T47D (cell line): Measurements from ENCODE around the gene ARIH2.

Experiments used
- DNase-seq, 2 experiments: peaks; one replicate each; pipeline versions ENCODE4 v3.0.0 to v3.0.0-alpha.2; 2011 to 2012; ENCODE audit warnings: low read depth in 1 of 2, low spot score in 1 of 2
- JUND ChIP-seq: IDR thresholded peaks from 2 replicates; pipeline ENCODE4 v1.6.1; 2012; ENCODE audit warnings: low read depth
- in situ Hi-C: cut with HindIII; loops from 2 replicates; pipeline ENCODE4 v1.10.0; 2016; ENCODE audit warnings: low sequenced_read_pairs, low pct_unique_long_range_greater_than_20kb

Gene ARIH2

DNA sequence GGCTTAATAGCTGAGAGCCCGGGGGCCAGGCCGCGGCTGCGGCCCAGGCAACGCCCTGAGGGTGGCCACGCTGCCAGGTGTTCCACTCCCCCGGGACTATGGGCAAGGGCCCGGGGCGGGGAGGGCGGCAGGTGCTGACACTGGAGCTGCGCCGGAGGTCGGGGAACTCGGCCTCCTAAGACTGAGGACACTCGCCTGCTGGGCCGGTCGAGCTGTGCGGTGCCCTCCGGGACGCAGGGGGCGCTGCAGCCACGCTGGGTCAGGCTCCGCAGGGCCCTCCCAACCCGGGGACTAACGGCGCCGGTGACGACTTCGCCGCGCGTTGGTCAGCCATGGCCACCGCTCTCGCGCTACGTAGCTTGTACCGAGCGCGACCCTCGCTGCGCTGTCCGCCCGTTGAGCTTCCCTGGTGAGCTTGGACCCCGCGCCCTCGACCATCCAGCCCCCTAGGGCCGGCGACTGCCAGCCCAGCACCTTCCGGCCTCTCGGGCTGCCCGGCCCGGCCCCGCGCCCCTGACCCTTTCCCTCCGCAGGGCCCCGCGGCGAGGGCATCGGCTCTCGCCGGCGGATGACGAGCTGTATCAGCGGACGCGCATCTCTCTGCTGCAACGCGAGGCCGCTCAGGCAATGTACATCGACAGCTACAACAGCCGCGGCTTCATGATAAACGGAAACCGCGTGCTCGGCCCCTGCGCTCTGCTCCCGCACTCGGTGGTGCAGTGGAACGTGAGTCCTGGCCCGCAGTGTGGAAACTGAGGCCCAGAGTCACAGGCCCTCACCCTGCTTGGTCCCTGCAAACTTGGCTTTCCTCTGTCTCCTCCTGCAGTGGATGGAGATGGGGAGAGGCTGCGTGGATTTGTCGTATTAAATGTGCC, 103.4 kb downstream of the ARIH2 start, which contains the start of gene NDUFAF3:
NDUFAF3 (plus strand) TSS at position 309 of the 875 bp plus-strand sequence; CDS start at position 333, 24 bp downstream.
- DNase-seq = peak; percentile 57 to 96
- in situ Hi-C loops = no loop called here
- no peak for TF ChIP-seq JUND

- DNase-seq = no peak
- in situ Hi-C loops = no loop called here
- no peak for TF ChIP-seq JUND
Observed at GRCh38 chr3:49022688-49023171, 104.1 kb downstream of the ARIH2 start.

DNA sequence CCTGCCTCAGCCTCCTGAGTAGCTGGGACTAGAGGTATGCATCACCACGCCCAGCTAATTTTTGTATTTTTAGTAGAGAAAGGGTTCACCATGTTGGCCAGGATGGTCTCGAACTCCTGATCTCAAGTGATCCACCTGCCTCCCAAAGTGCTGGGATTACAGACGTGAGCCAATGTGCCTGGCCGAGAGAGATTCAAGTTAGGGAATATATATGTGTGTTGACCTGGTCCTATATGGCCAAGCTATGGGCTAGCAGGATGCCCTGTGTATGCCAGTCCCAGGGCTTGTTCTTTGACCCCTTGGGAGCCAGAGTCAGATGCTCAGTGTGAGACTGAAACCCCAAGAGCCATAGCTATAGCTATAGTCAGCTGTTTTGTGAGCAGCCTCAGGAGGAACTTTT, 105.1 kb downstream of the ARIH2 start:
- DNase-seq = no peak
- in situ Hi-C loops = no loop called here
- TF ChIP-seq JUND = no peak

DNA sequence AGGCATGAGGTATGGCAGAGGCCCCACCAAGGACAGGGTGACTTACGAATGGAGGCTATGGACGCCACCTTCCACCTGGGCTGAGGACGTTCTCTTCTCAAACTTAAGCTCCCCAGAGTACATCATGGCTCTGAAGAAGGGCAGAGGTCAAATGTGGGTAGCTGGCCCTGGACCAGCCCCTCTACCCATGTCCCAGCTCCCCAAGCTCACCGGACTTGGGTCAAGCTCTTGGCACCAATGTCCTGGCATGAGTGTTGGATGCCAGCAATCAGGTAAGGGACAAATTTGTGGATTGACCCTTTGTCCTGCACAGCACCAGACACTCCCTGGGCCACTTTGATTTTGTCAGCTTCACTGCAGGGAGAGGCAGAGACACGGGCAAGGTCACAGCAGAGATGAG, 105.8 kb downstream of the ARIH2 start:
- no peak for TF ChIP-seq JUND
- in situ Hi-C loops = no loop called here
- DNase-seq = no peak

DNA sequence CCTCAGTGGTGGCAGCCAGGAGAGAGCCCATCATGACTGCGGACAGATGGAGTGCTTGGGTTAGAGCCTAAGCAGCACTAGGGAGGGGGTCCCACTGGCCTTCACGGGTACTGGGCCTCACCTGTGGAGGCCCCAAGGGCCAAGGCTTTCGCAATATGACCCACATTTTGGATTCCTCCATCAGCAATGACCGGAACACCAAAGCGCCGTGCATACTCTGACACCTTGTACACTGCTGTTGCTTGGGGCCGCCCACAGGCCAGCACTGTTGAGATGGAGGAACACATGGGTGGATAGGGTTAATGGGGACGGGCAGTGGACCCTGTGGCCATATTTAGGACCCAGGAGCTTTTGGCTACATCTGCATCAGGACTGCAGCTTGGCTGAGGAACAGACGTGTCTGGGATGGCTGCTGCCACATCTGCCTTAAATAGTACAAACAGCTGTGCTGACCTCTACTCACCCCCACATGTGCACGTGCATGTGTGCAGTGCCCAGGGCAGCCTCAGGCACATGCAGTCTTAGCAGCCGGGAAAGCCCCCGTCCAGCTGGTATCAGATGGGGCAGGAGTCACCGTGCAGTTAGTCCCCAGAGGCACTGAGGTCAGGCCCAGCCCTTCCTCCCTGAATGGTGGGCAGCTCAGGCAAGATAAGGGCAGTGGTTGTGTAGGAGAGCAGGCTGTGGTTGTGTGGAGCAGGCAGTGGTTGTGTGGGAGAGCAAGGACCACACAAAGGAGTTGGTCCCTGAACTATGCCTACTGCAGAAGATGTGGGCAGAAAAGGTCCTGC, 106.6 kb downstream of the ARIH2 start:
- no peak for DNase-seq
- TF ChIP-seq JUND = no peak
- in situ Hi-C loops = no loop called here

- no peak for DNase-seq
- no peak for TF ChIP-seq JUND
- in situ Hi-C loops = no loop called here
Observed at GRCh38 chr3:49025793-49026520, 107.3 kb downstream of the ARIH2 start.

DNA sequence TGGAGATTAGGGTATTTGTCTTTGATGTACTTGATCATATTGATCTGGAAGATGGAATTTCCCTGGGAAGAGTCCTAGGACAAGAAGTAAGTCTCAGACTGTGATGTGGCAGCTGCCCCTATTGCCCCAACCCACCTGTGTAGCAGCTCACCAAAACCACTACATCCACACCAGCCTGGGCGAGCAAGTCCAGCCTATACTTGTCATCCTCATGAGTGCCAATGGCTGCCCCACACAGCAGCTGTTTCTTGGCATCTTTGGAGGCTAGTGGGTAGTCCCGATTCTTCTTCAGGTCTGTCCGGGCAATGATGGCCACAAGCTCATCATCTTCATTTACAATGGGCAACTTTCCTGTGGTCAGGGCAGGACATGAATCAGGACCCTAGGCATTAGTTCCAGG, 107.9 kb downstream of the ARIH2 start:
- no peak for TF ChIP-seq JUND

DNA sequence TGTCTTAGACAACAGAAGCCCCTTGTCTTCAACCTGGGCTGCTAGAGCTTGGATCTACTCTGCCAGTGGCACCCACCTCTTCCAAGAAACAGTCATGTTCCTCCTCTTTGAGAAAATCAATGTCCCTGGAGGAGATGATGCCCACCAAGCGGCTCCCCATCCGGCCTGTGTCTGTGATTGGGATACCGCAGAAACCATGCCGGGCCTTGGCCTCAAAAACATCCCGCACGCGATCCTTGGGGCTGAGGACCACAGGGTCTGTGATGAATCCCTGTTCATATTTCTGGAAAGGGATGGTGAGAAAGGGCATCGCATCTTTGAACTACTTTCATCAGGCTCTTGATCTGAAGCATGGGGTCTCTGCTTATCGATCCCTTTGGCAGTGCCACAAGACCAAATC, 109.0 kb downstream of the ARIH2 start:
- DNase-seq = no peak
- in situ Hi-C loops = no loop called here
- TF ChIP-seq JUND = no peak

More for the DNA sequence above, 107.9 kb downstream of the ARIH2 start:
- no peak for DNase-seq
- in situ Hi-C loops = no loop called here

GRCh38 chr3:49028298-49028672, 109.6 kb downstream of the ARIH2 start:
- DNase-seq = no peak
- TF ChIP-seq JUND = no peak
- in situ Hi-C loops = no loop called here

DNA sequence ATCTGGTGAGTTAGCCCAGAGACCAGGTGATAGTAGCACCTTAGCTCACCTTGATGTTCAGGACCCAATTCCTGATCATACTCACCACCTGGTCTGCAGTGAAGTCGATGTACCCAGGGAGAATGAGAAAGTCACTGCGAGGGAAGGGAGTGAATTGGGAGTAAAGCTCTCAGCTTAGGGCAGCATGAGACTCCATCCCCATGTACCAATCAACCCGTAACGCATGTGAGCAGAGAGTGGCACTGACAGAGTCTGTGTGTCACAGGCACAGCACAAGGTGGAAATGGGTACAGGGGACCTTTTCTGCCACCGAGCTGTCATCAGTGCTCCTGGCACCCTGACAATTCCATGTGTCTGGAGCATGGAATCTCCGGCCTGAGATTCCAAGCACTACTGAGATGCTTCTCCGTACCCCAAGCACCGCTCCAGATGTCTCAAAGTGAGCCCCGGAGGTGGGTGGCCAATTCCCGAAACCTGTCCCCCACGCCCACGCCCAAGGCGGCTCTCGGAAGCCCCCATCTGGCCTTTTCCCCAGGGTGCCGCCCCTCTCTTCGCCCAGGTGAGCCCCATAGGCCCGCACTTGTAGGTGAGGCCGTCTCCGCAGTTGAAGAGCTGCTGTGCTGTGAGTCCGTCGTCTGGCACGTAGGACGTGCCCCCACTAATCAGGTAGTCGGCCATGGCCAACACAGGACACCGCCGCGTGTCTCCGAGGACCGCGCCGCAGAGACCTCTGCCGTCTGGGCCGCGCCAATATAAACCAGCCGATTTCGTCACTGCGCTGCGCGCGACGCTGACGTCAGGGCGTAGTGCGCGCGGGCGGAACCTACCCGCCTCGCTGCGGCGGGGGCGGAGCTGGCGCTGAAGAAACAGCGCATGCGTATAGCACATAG, 110.3 kb downstream of the ARIH2 start, which contains the start of gene IMPDH2:
IMPDH2 (minus strand) TSS at position 726 of the 890 bp plus-strand sequence; CDS start at position 678, 48 bp downstream.
- in situ Hi-C loops = no loop called here

GRCh38 chr3:49029563-49029884, 110.9 kb downstream of the ARIH2 start:
- in situ Hi-C loops = no loop called here
- DNase-seq = no peak

More for the DNA sequence above, 110.3 kb downstream of the ARIH2 start, which contains the start of gene IMPDH2:
- peak in 1 of 2 experiments; percentile 93 for DNase-seq
- no peak for TF ChIP-seq JUND

More at GRCh38 chr3:49029563-49029884, 110.9 kb downstream of the ARIH2 start:
- no peak for TF ChIP-seq JUND
